Effector memory CD4-positive, alpha-beta T cell (primary cell): ENCODE data around the gene ZAR1L.

Experiments
- DNase-seq, 3 donors: peaks; one replicate each; pipeline ENCODE4 v3.0.0-alpha.2; 2020
- H3K27ac ChIP-seq: 2 replicates; pipeline ENCODE4 v1.7.0; 2013; ENCODE audit warnings: mild to moderate bottlenecking, low read length, moderate library complexity; ENCODE audit not compliant: insufficient read depth, poor library complexity, severe bottlenecking
- H3K27me3 ChIP-seq: replicated peaks from 2 replicates; pipeline ENCODE4 v1.7.0; 2013; ENCODE audit warnings: mild to moderate bottlenecking, low read length; ENCODE audit not compliant: insufficient read depth, control insufficient read depth, poor library complexity, severe bottlenecking
- H3K36me3 ChIP-seq: 2 replicates; pipeline ENCODE4 v1.7.0; 2013; ENCODE audit warnings: mild to moderate bottlenecking, low read length, moderate library complexity; ENCODE audit not compliant: control insufficient read depth, insufficient read depth
- H3K4me1 ChIP-seq: 2 replicates; pipeline ENCODE4 v1.7.0; 2013; ENCODE audit warnings: low read length, mild to moderate bottlenecking; ENCODE audit not compliant: control insufficient read depth, insufficient read depth, poor library complexity, severe bottlenecking
- H3K4me3 ChIP-seq: 2 replicates; pipeline ENCODE4 v1.7.0; 2013; ENCODE audit warnings: low read length, low read depth, mild to moderate bottlenecking; ENCODE audit not compliant: insufficient read depth, poor library complexity, severe bottlenecking
- H3K9me3 ChIP-seq: 2 replicates; pipeline ENCODE4 v1.7.0; 2013; ENCODE audit warnings: mild to moderate bottlenecking, low read length, moderate library complexity; ENCODE audit not compliant: control insufficient read depth

The ZAR1L gene

DNA sequence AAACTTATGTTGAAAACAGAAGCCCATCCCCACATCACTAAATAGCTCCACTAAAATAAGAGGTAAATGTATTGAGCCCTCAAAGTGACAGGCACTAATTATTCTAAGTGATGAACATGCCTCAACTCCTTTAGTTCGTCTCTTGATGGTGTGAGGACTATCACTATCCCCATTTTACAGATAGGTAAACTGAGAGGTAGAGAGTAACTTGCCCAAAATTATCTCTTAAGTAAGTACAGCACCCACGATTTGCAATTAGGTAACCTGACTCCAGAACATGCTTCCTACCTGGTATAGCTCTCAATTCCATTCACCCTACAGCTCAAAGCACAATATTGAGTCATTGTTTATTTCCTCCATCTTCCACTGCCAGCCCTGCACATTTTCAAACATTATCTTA lies 12.7 kb downstream of the ZAR1L start:
- DNase-seq: no peak
- no peak overlapping the region for H3K27ac ChIP-seq
- H3K27me3 ChIP-seq: no peaks in the 10 kb centered on the region
- H3K36me3 ChIP-seq: no peaks in the 10 kb centered on the region
- no peak overlapping the region for H3K4me3 ChIP-seq
- no peaks in the 10 kb centered on the region for H3K4me1 ChIP-seq
- H3K9me3 ChIP-seq: no peaks in the 10 kb centered on the region

DNA sequence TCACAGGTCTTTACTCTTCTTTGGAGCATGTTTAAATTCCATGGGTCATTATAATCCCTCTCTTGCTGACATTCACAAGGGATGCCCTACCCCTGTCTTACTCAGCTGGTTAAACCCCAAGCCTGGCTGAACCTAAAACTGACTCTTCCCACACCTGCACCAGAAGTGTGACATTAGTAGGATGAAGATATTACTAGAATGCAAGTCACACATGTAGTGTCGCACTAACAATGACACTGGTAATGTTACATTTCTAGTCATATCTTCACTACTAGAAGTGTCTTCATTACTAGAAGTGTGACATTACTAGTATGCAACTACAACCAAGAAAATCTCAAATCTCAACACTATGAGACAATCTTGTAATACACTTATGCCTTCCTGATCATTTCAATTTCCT lies 14.2 kb downstream of the ZAR1L start:
- no peak for DNase-seq
- no peaks in the 10 kb centered on the region for H3K36me3 ChIP-seq
- H3K4me1 ChIP-seq: no peaks in the 10 kb centered on the region
- no peaks in the 10 kb centered on the region for H3K9me3 ChIP-seq
- H3K27me3 ChIP-seq: no peaks in the 10 kb centered on the region
- H3K27ac ChIP-seq: no peak overlapping the region
- H3K4me3 ChIP-seq: no peak overlapping the region

DNA sequence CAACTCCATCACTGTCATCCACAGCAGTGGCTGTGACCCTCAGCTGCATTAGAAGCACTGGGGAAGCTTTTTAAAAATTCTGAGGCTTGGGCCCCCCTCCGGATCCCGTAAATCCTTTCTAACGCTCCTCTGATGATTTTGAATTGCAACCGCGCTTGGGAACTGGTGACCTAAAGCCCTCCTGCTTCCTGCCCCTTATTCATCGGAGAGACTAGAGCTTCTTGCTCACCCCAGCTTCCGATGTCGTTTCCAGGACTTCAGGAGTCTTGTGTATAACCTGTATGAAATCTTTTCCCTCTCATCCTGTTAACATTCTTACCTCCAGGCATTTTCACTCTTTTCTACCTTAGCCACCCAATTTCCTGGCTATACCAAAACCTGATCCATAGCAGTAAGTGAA lies 14.8 kb downstream of the ZAR1L start:
- Histone ChIP-seq H3K27ac (no peak overlapping the region), H3K4me3 (no peak overlapping the region), H3K27me3 (no peaks in the 10 kb centered on the region), H3K36me3 (no peaks in the 10 kb centered on the region), H3K4me1 (no peaks in the 10 kb centered on the region), H3K9me3 (no peaks in the 10 kb centered on the region)
- DNase-seq: no peak

DNA sequence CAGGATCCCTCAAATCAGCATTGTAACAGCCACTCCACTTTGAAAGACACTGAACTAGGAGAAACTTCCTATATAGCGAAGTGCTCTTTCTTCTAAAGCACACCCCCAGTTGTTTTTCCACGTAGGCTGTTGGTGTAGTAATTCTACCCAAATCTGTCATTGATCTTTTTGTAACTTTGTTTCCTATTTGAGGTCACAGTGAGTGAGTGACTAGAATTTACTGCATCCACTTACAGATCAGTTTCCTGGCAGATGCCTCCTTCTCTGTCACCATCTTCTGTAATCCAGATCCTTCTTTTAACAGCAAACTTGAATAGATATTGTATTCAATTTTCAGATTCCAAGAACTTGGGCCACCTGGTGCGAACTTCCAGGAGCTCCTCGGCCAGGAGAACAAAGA lies 15.3 kb downstream of the ZAR1L start:
- no peak for DNase-seq
- Histone ChIP-seq H3K27ac (no peak overlapping the region), H3K9me3 (no peaks in the 10 kb centered on the region), H3K4me1 (no peaks in the 10 kb centered on the region), H3K27me3 (no peaks in the 10 kb centered on the region), H3K36me3 (no peaks in the 10 kb centered on the region), H3K4me3 (no peak overlapping the region)

DNA sequence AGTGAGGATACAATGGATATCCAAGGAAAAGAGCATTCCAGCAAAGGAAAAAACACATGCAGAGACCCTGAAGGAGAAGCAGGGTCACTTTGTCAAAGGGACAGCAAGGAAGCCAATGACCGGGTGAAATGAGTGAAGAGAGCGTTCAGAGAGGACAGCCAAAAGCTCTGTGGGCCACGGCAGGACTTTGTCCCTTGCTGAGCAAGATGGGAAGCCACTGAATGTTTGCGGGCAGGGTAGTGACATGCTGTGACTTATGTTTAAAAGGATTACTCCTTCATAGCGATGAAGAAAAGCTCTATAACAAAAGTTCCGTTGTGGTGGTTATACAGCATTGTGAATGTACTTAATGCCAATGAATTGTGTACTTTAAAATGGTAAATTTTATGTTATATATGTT lies 16.5 kb downstream of the ZAR1L start:
- H3K9me3 ChIP-seq: no peaks in the 10 kb centered on the region
- no peaks in the 10 kb centered on the region for H3K36me3 ChIP-seq
- H3K27ac ChIP-seq: no peak overlapping the region
- no peak for DNase-seq
- H3K27me3 ChIP-seq: no peaks in the 10 kb centered on the region
- H3K4me3 ChIP-seq: no peak overlapping the region
- H3K4me1 ChIP-seq: no peaks in the 10 kb centered on the region

DNA sequence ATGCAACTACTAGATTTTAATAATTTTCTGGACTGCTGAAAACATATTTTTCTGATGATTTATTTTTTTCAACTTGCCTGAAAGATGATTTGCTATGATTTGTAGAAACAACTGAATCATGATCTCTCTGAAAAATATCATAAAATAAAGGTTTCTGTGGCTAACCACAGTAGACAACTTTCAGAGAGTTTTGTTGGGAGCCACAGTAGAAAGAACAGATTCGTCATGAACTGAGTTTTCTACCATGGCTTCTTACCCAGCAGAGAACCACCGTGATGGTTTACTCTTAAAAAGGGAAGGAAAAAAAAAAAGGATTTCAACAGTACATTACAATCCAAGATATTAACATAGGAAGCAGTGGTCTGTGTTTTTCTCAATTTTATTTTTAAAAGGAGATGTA lies 18.0 kb downstream of the ZAR1L start:
- Histone ChIP-seq H3K27ac (no peak overlapping the region), H3K27me3 (no peaks in the 10 kb centered on the region), H3K9me3 (no peaks in the 10 kb centered on the region), H3K4me1 (no peaks in the 10 kb centered on the region), H3K4me3 (no peak overlapping the region), H3K36me3 (no peaks in the 10 kb centered on the region)
- no peak for DNase-seq

DNA sequence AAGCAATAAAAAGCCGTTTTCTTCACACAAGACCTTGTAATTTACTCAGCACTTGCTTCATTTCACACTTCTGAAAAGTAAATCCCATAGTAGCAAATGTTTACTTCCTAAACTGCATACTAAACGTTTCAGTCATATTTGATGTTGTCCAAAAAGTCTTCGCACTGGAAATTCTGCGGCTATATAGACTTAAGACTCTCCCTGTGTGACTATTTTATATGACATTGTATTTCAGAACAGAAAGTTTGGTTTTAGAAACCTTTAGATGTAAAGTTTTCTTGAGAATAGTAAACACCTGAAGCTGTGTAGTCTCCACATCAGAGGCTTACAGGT lies 29.6 kb downstream of the ZAR1L start:
- Histone ChIP-seq H3K36me3 (peaks cover 6% of the 10 kb centered on the region), H3K4me3 (no peak overlapping the region)

DNA sequence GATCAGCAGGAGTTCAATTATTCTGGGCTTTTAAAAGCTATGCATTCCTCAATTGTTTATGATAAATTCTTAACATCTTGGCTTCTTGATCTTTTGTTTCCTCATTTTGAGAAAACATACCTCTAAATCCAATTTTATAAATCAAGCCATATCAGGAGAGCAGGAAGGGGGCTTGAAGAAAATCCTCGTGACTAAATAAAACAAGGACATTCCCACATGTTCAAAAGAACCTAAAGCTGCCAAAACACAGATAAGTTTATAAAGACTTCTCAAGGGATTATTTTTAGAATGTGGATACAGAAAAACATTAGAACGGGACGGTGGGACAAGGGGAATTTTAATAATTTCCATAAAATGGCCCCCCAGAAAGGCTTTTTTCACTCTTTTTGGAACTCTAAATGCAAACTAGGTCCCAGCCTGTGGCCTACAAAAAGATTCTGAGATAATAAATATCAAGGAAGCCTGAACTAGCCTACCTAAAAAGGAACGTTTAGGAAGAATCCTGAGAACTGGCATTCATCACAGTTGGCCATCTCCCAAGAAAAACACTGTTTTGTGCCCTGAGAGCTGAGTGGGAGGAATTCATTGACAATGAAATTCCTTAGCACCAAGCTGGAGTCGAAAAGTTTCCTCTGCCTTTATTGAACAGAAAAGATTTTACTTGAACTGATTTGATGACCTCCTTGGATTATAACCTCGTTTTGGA lies 30.1 kb downstream of the ZAR1L start:
- no peaks in the 10 kb centered on the region for H3K4me1 ChIP-seq
- H3K9me3 ChIP-seq: no peaks in the 10 kb centered on the region
- DNase-seq: no peak
- H3K4me3 ChIP-seq: no peak overlapping the region
- no peaks in the 10 kb centered on the region for H3K27me3 ChIP-seq
- peaks cover 3% of the 10 kb centered on the region for H3K36me3 ChIP-seq
- H3K27ac ChIP-seq: no peak overlapping the region

More for the DNA sequence above, 29.6 kb downstream of the ZAR1L start:
- H3K27ac ChIP-seq: no peak overlapping the region
- H3K27me3 ChIP-seq: no peaks in the 10 kb centered on the region
- DNase-seq: no peak
- no peaks in the 10 kb centered on the region for H3K9me3 ChIP-seq
- H3K4me1 ChIP-seq: no peaks in the 10 kb centered on the region

DNA sequence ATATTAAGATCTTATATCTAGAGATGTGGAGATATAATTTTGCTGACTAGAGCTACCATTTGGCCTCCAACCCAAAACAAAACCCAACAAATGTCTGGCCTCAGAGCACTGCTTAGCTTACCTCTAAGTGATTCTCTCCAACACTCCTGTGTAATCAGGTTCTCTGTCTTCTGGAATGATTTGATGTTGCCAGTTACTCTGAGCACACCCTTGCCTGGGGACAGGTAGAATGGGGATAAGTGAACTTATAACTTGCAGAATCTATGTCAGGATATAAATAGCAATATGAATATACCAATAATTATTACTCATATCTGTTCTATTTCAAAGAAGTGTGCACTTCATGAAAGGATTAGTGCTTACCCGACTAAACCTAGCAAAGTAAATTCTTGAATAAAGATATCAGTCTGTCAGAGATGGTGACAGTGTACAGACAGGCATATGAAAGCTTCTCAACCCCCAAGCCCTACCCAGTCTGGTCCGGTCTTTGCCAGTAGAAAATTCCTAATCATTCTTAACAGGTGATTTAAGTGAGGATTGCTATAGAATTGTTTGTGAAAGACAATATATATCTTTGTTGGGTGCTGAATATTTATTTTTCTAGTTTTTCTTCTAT lies 33.0 kb downstream of the ZAR1L start:
- no peak for DNase-seq
- H3K27ac ChIP-seq: no peak overlapping the region
- peaks cover 17% of the 10 kb centered on the region for H3K36me3 ChIP-seq
- H3K27me3 ChIP-seq: no peaks in the 10 kb centered on the region
- H3K4me1 ChIP-seq: no peaks in the 10 kb centered on the region
- H3K4me3 ChIP-seq: no peak overlapping the region
- H3K9me3 ChIP-seq: no peaks in the 10 kb centered on the region

DNA sequence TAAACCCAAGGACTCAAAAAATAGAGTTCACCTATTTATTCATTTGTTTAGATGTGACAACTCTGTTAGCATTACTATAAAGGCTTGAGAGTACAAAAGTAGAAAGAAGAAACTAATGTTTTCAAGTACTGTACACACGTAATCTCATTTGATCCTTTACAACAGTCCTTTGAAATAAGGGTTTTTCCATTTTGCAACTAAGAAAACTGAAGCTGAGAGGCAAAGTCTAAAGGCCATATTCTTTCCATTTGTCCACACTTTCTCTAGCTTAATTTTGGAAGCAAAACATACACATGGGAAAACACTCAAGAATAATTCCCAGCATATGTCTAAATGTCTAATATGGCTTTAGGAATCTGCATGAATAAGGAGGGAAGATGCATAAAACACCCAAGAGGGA lies 34.1 kb downstream of the ZAR1L start:
- Histone ChIP-seq H3K4me3 (no peak overlapping the region), H3K4me1 (no peaks in the 10 kb centered on the region), H3K9me3 (no peaks in the 10 kb centered on the region), H3K27me3 (no peaks in the 10 kb centered on the region), H3K27ac (no peak overlapping the region), H3K36me3 (peaks cover 27% of the 10 kb centered on the region)
- no peak for DNase-seq
